IMR-90 (cell line): ENCODE results near the gene ACKR4. TPM values are rescaled to one million over a fixed set of nuclear protein-coding genes. Genes with fewer than 3 reads are reported as not detected.

Source experiments
- ATAC-seq: fragments of 200-7000 bp; cut with Tn5 transposase; 2 replicates; pipeline ENCODE4 v1.9.1; 2020; ENCODE audit warnings: low read depth, mild to moderate bottlenecking, moderate library complexity
- BruUV-seq: library from RNA; stranded (reverse); fragments of 400-500 nt; replicated peaks from 2 replicates; lab custom pipeline; 2021; lab: Mats Ljungman, UMichigan
- CTCF ChIA-PET: fragments of 300-600 bp; formaldehyde crosslinking; extraction: SDS; loops from one replicate; lab custom pipeline; 2021; ENCODE audit warnings: antibody characterized with exemption; lab: Yijun Ruan, JAX
- POLR2A ChIA-PET: fragments of 300-600 bp; sonication (Branson Sonifier 250); formaldehyde crosslinking; loops from one replicate; lab custom pipeline; 2022; ENCODE audit warnings: antibody characterized with exemption; ENCODE audit not compliant: unreplicated experiment; lab: Charles Lee
- DNase-seq: peaks from one replicate; pipeline ENCODE4 v3.0.0; 2013
- H2AFZ ChIP-seq: replicated peaks from 2 replicates; pipeline ENCODE3; 2013; ENCODE audit warnings: low read length, mild to moderate bottlenecking; ENCODE audit not compliant: poor library complexity
- H2AK5ac ChIP-seq: 2 replicates; pipeline ENCODE4 v1.6.1; 2013; ENCODE audit warnings: low read depth, low read length, inconsistent platforms
- H2AK9ac ChIP-seq: replicated peaks from 2 replicates; pipeline ENCODE3; 2013; ENCODE audit warnings: mild to moderate bottlenecking, low read depth, low read length, moderate library complexity; ENCODE audit not compliant: poor library complexity
- H2BK120ac ChIP-seq: 2 replicates; pipeline ENCODE4 v1.6.1; 2013; ENCODE audit warnings: low read depth, low read length, inconsistent platforms
- H2BK15ac ChIP-seq: 3 replicates; pipeline ENCODE4 v1.6.1; 2013; ENCODE audit warnings: low read depth, low read length, inconsistent platforms
- H2BK20ac ChIP-seq: 2 replicates; pipeline ENCODE4 v1.6.1; 2013; ENCODE audit warnings: low read depth, mild to moderate bottlenecking, inconsistent platforms, low read length, moderate library complexity
- H2BK5ac ChIP-seq: 2 replicates; pipeline ENCODE4 v1.6.1; 2013; ENCODE audit warnings: mild to moderate bottlenecking, low read depth, low read length, inconsistent platforms; ENCODE audit not compliant: poor library complexity, severe bottlenecking
- H3K14ac ChIP-seq: replicated peaks from 2 replicates; pipeline ENCODE4 v1.6.1; 2013; ENCODE audit warnings: low read depth, low read length, inconsistent platforms
- H3K18ac ChIP-seq: 2 replicates; pipeline ENCODE4 v1.6.1; 2013; ENCODE audit warnings: low read depth, low read length, control low read depth
- H3K23ac ChIP-seq: 2 replicates; pipeline ENCODE4 v1.6.1; 2013; ENCODE audit warnings: low read depth, low read length, inconsistent platforms
- H3K27ac ChIP-seq: 2 replicates; pipeline ENCODE4 v1.5.1; 2013; ENCODE audit warnings: mild to moderate bottlenecking, control low read depth, low read length; ENCODE audit not compliant: insufficient read depth
- H3K27me3 ChIP-seq: 2 replicates; pipeline ENCODE4 v1.6.1; 2013; ENCODE audit warnings: low read length; ENCODE audit not compliant: control insufficient read depth, insufficient read depth
- H3K36me3 ChIP-seq: 2 replicates; pipeline ENCODE4 v1.6.1; 2013; ENCODE audit warnings: low read length, mixed read lengths; ENCODE audit not compliant: control insufficient read depth, insufficient read depth
- H3K4ac ChIP-seq: 2 replicates; pipeline ENCODE4 v1.6.1; 2013; ENCODE audit warnings: low read depth, low read length, inconsistent platforms
- H3K4me1 ChIP-seq: 2 replicates; pipeline ENCODE4 v1.6.1; 2013; ENCODE audit warnings: low read length, mixed read lengths; ENCODE audit not compliant: control insufficient read depth, insufficient read depth
- H3K4me2 ChIP-seq: 2 replicates; pipeline ENCODE4 v1.6.1; 2013; ENCODE audit warnings: low read depth, mild to moderate bottlenecking, control low read depth, low read length, moderate library complexity
- H3K4me3 ChIP-seq: 2 replicates; pipeline ENCODE4 v1.5.1; 2013; ENCODE audit warnings: low read depth, mild to moderate bottlenecking, control low read depth, low read length, moderate library complexity; ENCODE audit not compliant: insufficient read depth
- H3K56ac ChIP-seq: 2 replicates; pipeline ENCODE4 v1.6.1; 2013; ENCODE audit warnings: low read length, inconsistent platforms; ENCODE audit not compliant: insufficient read depth; ENCODE audit errors: extremely low read depth
- H3K79me1 ChIP-seq, 2 experiments: 2 replicates each; pipeline ENCODE4 v1.6.1; 2013; ENCODE audit warnings: low read length in 2 of 2, inconsistent platforms in 1 of 2, low read depth in 1 of 2
- H3K9ac ChIP-seq: 2 replicates; pipeline ENCODE4 v1.6.1; 2013; ENCODE audit warnings: low read depth, low read length, control low read depth
- H3K9me1 ChIP-seq: 2 replicates; pipeline ENCODE4 v1.6.1; 2013; ENCODE audit warnings: low read length, inconsistent platforms; ENCODE audit not compliant: insufficient read depth
- H3K9me3 ChIP-seq: 2 replicates; pipeline ENCODE4 v1.6.1; 2013; ENCODE audit warnings: low read length; ENCODE audit not compliant: control insufficient read depth, insufficient read depth
- H4K20me1 ChIP-seq: 2 replicates; pipeline ENCODE4 v1.6.1; 2013; ENCODE audit warnings: low read length, inconsistent platforms; ENCODE audit not compliant: insufficient read depth
- H4K5ac ChIP-seq: 2 replicates; pipeline ENCODE4 v1.6.1; 2013; ENCODE audit warnings: mild to moderate bottlenecking, low read depth, low read length, control low read depth
- H4K8ac ChIP-seq, 2 experiments: 2 replicates each; pipeline ENCODE4 v1.6.1; 2013; ENCODE audit warnings: low read depth in 2 of 2, low read length in 2 of 2, control low read depth in 1 of 2, inconsistent platforms in 1 of 2
- H4K91ac ChIP-seq: 2 replicates; pipeline ENCODE4 v1.6.1; 2013; ENCODE audit warnings: low read depth, low read length, inconsistent platforms; ENCODE audit not compliant: insufficient read depth
- BHLHE40 ChIP-seq: fragments of 150-350 bp; IDR thresholded peaks from 2 replicates; pipeline ENCODE4 v1.6.1; 2016; ENCODE audit warnings: mild to moderate bottlenecking, low read depth, low read length
- CEBPB ChIP-seq: IDR thresholded peaks from 2 replicates; pipeline ENCODE4 v1.6.1; 2012; ENCODE audit warnings: low read depth, low read length, improper control_type of control experiment
- CHD1 ChIP-seq: IDR thresholded peaks from 2 replicates; pipeline ENCODE4 v1.6.1; 2012; ENCODE audit warnings: low read depth, low read length, improper control_type of control experiment
- FOS ChIP-seq: fragments of 150-350 bp; IDR thresholded peaks from 2 replicates; pipeline ENCODE4 v1.6.1; 2016; ENCODE audit warnings: low read depth, low read length
- MAFK ChIP-seq: IDR thresholded peaks from 2 replicates; pipeline ENCODE4 v1.6.1; 2012; ENCODE audit warnings: low read depth, low read length, improper control_type of control experiment
- MAZ ChIP-seq: IDR thresholded peaks from 2 replicates; pipeline ENCODE4 v1.6.1; 2012; ENCODE audit warnings: low read depth, mild to moderate bottlenecking, low read length, improper control_type of control experiment, moderate library complexity, borderline replicate concordance
- MXI1 ChIP-seq: IDR thresholded peaks from 2 replicates; pipeline ENCODE4 v1.6.1; 2012; ENCODE audit warnings: low read depth, mild to moderate bottlenecking, low read length, moderate library complexity, borderline replicate concordance
- NFE2L2 ChIP-seq: fragments of 150-350 bp; IDR thresholded peaks from 2 replicates; pipeline ENCODE4 v1.6.1; 2016; ENCODE audit warnings: low read depth, mild to moderate bottlenecking, low read length
- POLR2A ChIP-seq: IDR thresholded peaks from 2 replicates; pipeline ENCODE4 v1.6.1; 2012; ENCODE audit warnings: mild to moderate bottlenecking, low read depth, low read length
- RAD21 ChIP-seq: IDR thresholded peaks from 2 replicates; pipeline ENCODE4 v1.6.1; 2012; ENCODE audit warnings: low read length, improper control_type of control experiment
- RCOR1 ChIP-seq: IDR thresholded peaks from 2 replicates; pipeline ENCODE4 v1.6.1; 2012; ENCODE audit warnings: mild to moderate bottlenecking, low read length, improper control_type of control experiment; ENCODE audit not compliant: insufficient replicate concordance
- RFX5 ChIP-seq: IDR thresholded peaks from 2 replicates; pipeline ENCODE4 v1.8.0; 2012; ENCODE audit warnings: low read depth, mild to moderate bottlenecking, low read length, moderate library complexity
- SMC3 ChIP-seq: fragments of 150-350 bp; IDR thresholded peaks from 2 replicates; pipeline ENCODE4 v1.6.1; 2016; ENCODE audit warnings: low read depth, mild to moderate bottlenecking, antibody characterized with exemption, low read length, moderate library complexity
- WGBS, 2 experiments: methylation state at CpG; one replicate each; pipeline versions ENCODE4 v1.1.5 to v1.1.7; 2013; ENCODE audit warnings: missing lambda C conversion rate in 2 of 2; ENCODE audit not compliant: insufficient read length in 1 of 2; ENCODE audit errors: extremely low coverage in 2 of 2; 5-methylcytosine and 5-hydroxymethylcytosine counted together
- dilution Hi-C: fragments of 300-500 bp; cut with HindIII; formaldehyde crosslinking; loops from one replicate; pipeline ENCODE4 v1.14.3; 2018; ENCODE audit warnings: low sequenced_read_pairs; ENCODE audit not compliant: unreplicated experiment
- in situ Hi-C: fragments of 300-500 bp; cut with MboI; formaldehyde crosslinking; loops from 3 replicates; pipeline ENCODE4 v1.14.3; 2019; ENCODE audit warnings: low sequenced_read_pairs, inconsistent platforms, mixed read lengths
- intact Hi-C: fragments of 100-400 bp; cut with micrococcal nuclease; formaldehyde crosslinking; loops from 2 replicates; pipeline ENCODE4 v1.10.0; 2022
- polyA plus RNA-seq, 3 experiments: library from polyadenylated mRNA; depleted of rRNA; stranded (reverse); fragments of >200 nt; gene quantifications; 2 replicates each; pipeline ENCODE4 v1.2.3, GENCODE V29; 2012; ENCODE audit warnings: low replicate concordance in 1 of 3
- total RNA-seq: library from RNA; depleted of rRNA; stranded (reverse); fragments of >200 nt; gene quantifications from 2 replicates; pipeline ENCODE4 v1.2.3, GENCODE V29; 2012
- TF ChIP-seq, protein P1 (sequence below): fragments of 150-350 bp; IDR thresholded peaks from 2 replicates; pipeline ENCODE4 v1.6.1; 2017; ENCODE audit warnings: mild to moderate bottlenecking, antibody characterized with exemption, low read length, low read depth
- TF ChIP-seq, protein P2 (sequence below): conservative IDR thresholded peaks from 2 replicates; pipeline ENCODE4 v1.5.1; 2012; ENCODE audit warnings: mild to moderate bottlenecking, low read depth, low read length, improper control_type of control experiment
- TF ChIP-seq, protein P3 (sequence below): fragments of 150-350 bp; IDR thresholded peaks from 2 replicates; pipeline ENCODE4 v1.6.1; 2016; ENCODE audit warnings: low read depth, mild to moderate bottlenecking, low read length, moderate library complexity, borderline replicate concordance

Gene ACKR4
- total and polyA plus RNA-seq, 2 of the 4 experiments (the other 2 are of a cell fraction): 0.18 TPM; not detected in 1

DNA sequence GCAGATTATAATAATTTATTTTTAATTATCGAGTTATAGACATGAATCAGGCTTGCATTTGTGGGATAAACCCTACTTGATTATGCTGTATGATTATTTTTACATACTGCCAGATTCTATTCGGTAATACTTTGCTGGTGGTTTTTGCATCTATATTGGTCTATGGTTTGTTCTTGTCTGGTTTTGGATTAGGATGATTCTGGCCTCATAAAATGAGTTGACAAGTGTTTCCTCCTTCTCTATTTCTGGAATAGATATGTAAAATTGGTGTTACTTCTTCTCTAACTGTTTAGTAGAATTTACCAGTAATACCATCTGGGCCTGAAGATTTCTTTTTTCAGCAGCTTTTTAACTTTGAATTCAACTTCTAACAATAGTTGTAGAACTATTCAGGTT, 33.0 kb upstream of the ACKR4 start:
- TF ChIP-seq NFE2L2 (no peak), RFX5 (no peak), SMC3 (no peak), FOS (no peak), MAFK (no peak), BHLHE40 (no peak), CHD1 (no peak), MXI1 (no peak), RCOR1 (no peak), RAD21 (no peak), MAZ (no peak), POLR2A (no peak), CEBPB (no peak)
- TF ChIP-seq, protein P1, sequence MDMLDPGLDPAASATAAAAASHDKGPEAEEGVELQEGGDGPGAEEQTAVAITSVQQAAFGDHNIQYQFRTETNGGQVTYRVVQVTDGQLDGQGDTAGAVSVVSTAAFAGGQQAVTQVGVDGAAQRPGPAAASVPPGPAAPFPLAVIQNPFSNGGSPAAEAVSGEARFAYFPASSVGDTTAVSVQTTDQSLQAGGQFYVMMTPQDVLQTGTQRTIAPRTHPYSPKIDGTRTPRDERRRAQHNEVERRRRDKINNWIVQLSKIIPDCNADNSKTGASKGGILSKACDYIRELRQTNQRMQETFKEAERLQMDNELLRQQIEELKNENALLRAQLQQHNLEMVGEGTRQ: no peak
- TF ChIP-seq, protein P2, sequence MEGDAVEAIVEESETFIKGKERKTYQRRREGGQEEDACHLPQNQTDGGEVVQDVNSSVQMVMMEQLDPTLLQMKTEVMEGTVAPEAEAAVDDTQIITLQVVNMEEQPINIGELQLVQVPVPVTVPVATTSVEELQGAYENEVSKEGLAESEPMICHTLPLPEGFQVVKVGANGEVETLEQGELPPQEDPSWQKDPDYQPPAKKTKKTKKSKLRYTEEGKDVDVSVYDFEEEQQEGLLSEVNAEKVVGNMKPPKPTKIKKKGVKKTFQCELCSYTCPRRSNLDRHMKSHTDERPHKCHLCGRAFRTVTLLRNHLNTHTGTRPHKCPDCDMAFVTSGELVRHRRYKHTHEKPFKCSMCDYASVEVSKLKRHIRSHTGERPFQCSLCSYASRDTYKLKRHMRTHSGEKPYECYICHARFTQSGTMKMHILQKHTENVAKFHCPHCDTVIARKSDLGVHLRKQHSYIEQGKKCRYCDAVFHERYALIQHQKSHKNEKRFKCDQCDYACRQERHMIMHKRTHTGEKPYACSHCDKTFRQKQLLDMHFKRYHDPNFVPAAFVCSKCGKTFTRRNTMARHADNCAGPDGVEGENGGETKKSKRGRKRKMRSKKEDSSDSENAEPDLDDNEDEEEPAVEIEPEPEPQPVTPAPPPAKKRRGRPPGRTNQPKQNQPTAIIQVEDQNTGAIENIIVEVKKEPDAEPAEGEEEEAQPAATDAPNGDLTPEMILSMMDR: no peak
- TF ChIP-seq, protein P3, sequence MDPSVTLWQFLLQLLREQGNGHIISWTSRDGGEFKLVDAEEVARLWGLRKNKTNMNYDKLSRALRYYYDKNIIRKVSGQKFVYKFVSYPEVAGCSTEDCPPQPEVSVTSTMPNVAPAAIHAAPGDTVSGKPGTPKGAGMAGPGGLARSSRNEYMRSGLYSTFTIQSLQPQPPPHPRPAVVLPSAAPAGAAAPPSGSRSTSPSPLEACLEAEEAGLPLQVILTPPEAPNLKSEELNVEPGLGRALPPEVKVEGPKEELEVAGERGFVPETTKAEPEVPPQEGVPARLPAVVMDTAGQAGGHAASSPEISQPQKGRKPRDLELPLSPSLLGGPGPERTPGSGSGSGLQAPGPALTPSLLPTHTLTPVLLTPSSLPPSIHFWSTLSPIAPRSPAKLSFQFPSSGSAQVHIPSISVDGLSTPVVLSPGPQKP: no peak
- Histone ChIP-seq H4K8ac (no peak overlapping the region), H4K20me1 (no peaks in the 10 kb centered on the region), H2BK15ac (no peak overlapping the region), H3K4me1 (no peaks in the 10 kb centered on the region), H2AFZ (no peak overlapping the region), H3K36me3 (peaks cover 4% of the 10 kb centered on the region), H3K14ac (no peak overlapping the region), H3K4me2 (no peak overlapping the region), H3K4ac (no peak overlapping the region), H2AK9ac (no peak overlapping the region), H2BK120ac (no peak overlapping the region), H3K9ac (no peak overlapping the region), H3K23ac (no peak overlapping the region), H3K4me3 (no peak overlapping the region), H2BK5ac (no peak overlapping the region), H4K91ac (no peak overlapping the region), H3K79me1 (no peaks in the 10 kb centered on the region), H3K56ac (no peak overlapping the region), H3K9me1 (peaks cover 3% of the 10 kb centered on the region; the same call in 1 of the 2 replicates), H3K27me3 (no peaks in the 10 kb centered on the region), H2AK5ac (no peak overlapping the region), H4K5ac (no peak overlapping the region), H3K18ac (no peak overlapping the region), H3K9me3 (no peaks in the 10 kb centered on the region), H3K27ac (no peak overlapping the region), H2BK20ac (no peak overlapping the region)
- ChIA-PET CTCF (no interaction called here), POLR2A (no interaction called here)
- in situ Hi-C loops (no loop called here), intact Hi-C loops (no loop called here), dilution Hi-C loops (no loop called here)
- no TSS peak for BruUV-seq
- ATAC-seq (no peak), DNase-seq (no peak)
- no CpG with 5 or more reads among the region's 2 CpGs for WGBS, 2 experiments
